Naive thymus-derived CD8-positive, alpha-beta T cell (primary cell): Measurements from ENCODE around the gene SMPD3. TPM values are rescaled to one million over a fixed set of nuclear protein-coding genes. Genes with fewer than 3 reads are reported as not detected.

Source experiments
- ATAC-seq, 2 donors: fragments of 150-1000 bp; cut with Tn5 transposase in 1 of 2; sonication (Bioruptor Pico), chemical (Tn5 transposase) in 1 of 2; 1 replicate in 1 of 2; 2 replicates in 1 of 2; pipeline ENCODE4 v1.10.0; 2021; ENCODE audit warnings: mild to moderate bottlenecking in 2 of 2, moderate library complexity in 2 of 2
- POLR2A ChIA-PET: fragments of 350-600 bp; sonication (Branson Sonifier 250); formaldehyde crosslinking; loops from one replicate; lab custom pipeline; 2021; ENCODE audit warnings: antibody characterized with exemption; lab: Charles Lee
- DNase-seq, 10 donors: peaks; one replicate each; pipeline versions ENCODE4 v3.0.0 to v3.0.0-alpha.2; 2020 to 2022
- H3K27ac Mint-ChIP-seq, 10 donors: one replicate each; pipeline ENCODE4 v1.8.0; 2020 to 2022; ENCODE audit warnings: mild to moderate bottlenecking in 10 of 10, mixed read lengths in 10 of 10, moderate library complexity in 4 of 10, inconsistent platforms in 1 of 10
- H3K27me3 Mint-ChIP-seq, 5 donors: one replicate each; pipeline ENCODE4 v1.8.0; 2021 to 2022; ENCODE audit warnings: mixed read lengths in 5 of 5
- H3K36me3 Mint-ChIP-seq, 3 donors: one replicate each; pipeline ENCODE4 v1.8.0; 2020 to 2022; ENCODE audit warnings: mixed read lengths in 3 of 3, mild to moderate bottlenecking in 2 of 3, inconsistent platforms in 1 of 3
- H3K4me1 Mint-ChIP-seq, 4 donors: one replicate each; pipeline ENCODE4 v1.8.0; 2021 to 2022; ENCODE audit warnings: mixed read lengths in 4 of 4
- H3K4me3 Mint-ChIP-seq, 10 donors: one replicate each; pipeline ENCODE4 v1.8.0; 2020 to 2022; ENCODE audit warnings: mild to moderate bottlenecking in 10 of 10, mixed read lengths in 10 of 10, moderate library complexity in 6 of 10, inconsistent platforms in 1 of 10
- H3K9me3 Mint-ChIP-seq, 9 donors: one replicate each; pipeline ENCODE4 v1.8.0; 2020 to 2022; ENCODE audit warnings: mixed read lengths in 9 of 9, mild to moderate bottlenecking in 3 of 9, inconsistent platforms in 1 of 9, moderate library complexity in 1 of 9
- polyA plus RNA-seq, 3 donors: library from polyadenylated mRNA; unstranded; fragments of 300-500 nt; fragmentation: Illumina TruSeq; gene quantifications; one replicate each; pipeline ENCODE4 v1.2.3, GENCODE V29; 2021
- total RNA-seq, 8 experiments: library from RNA in 2 of 8; stranded (reverse) in 2 of 8; gene quantifications; one replicate each; pipeline ENCODE4 v1.2.3 and lab custom pipeline; 2021 to 2026

Gene SMPD3
- total and polyA plus RNA-seq, 5 experiments from 2014 or later, result 0.27 to 3.5 (median 0.88) TPM

GRCh38 chr16:68355447-68356248 is 92.7 kb downstream of the SMPD3 start:
- DNase-seq (peak in 1 of 10 donors; percentile 34), ATAC-seq (no peak)
- peaks cover 18 to 47% (median 39%) of the 10 kb centered on the region in 4 donors for H3K4me1 Mint-ChIP-seq
- peaks cover 0 to 69% (median 15%) of the 10 kb centered on the region in 3 donors for H3K36me3 Mint-ChIP-seq
- H3K27ac Mint-ChIP-seq, result peak overlapping the region in 2 of 10 donors; percentile 55 to 59
- no peaks in the 10 kb centered on the region for H3K27me3 Mint-ChIP-seq
- no peaks in the 10 kb centered on the region for H3K9me3 Mint-ChIP-seq
- POLR2A ChIA-PET, result interaction anchor here (0.6 to 1.7 kb wide), 5 partner anchors 12 to 226 kb away, joined by 3 to 5 read pairs (median 3); partner anchors contain the start of genes PRMT7 and SLC7A6OS
- H3K4me3 Mint-ChIP-seq, result peak overlapping the region; percentile 24 to 87 (median 66)

- ATAC-seq (no peak), DNase-seq (no peak)
- peak overlapping the region in 3 of 10 donors; percentile 56 to 87 (median 80) for H3K4me3 Mint-ChIP-seq
- H3K36me3 Mint-ChIP-seq, result peaks cover 0 to 73% (median 18%) of the 10 kb centered on the region in 3 donors
- peak overlapping the region in 2 of 10 donors; percentile 50 to 55 for H3K27ac Mint-ChIP-seq
- H3K4me1 Mint-ChIP-seq, result peaks cover 15 to 41% (median 37%) of the 10 kb centered on the region in 4 donors
- POLR2A ChIA-PET, result interaction anchor here (1.5 kb wide), 1 partner anchor 44 kb away, joined by 4 read pairs; the partner anchor contains the start of genes PRMT7 and SLC7A6OS
- no peaks in the 10 kb centered on the region for H3K27me3 Mint-ChIP-seq
- H3K9me3 Mint-ChIP-seq, result no peaks in the 10 kb centered on the region
Measured at GRCh38 chr16:68354816-68355215, 93.5 kb downstream of the SMPD3 start.

GRCh38 chr16:68353366-68353765 is 94.9 kb downstream of the SMPD3 start:
- Mint-ChIP-seq H3K4me3 (no peak overlapping the region), H3K27ac (no peak overlapping the region), H3K36me3 (peaks cover 7 to 84% (median 28%) of the 10 kb centered on the region in 3 donors), H3K4me1 (peaks cover 18 to 39% (median 36%) of the 10 kb centered on the region in 4 donors), H3K9me3 (no peaks in the 10 kb centered on the region), H3K27me3 (no peaks in the 10 kb centered on the region)
- ATAC-seq (no peak), DNase-seq (no peak)
- POLR2A ChIA-PET, result interaction anchor here (1.5 kb wide), 1 partner anchor 43 kb away, joined by 3 read pairs; no protein-coding TSS in a partner anchor

- peaks cover 7 to 86% (median 26%) of the 10 kb centered on the region in 3 donors for H3K36me3 Mint-ChIP-seq
- H3K9me3 Mint-ChIP-seq, result no peaks in the 10 kb centered on the region
- peaks cover 20 to 36% (median 26%) of the 10 kb centered on the region in 4 donors for H3K4me1 Mint-ChIP-seq
- no peak overlapping the region for H3K27ac Mint-ChIP-seq
- DNase-seq, result peak in 1 of 10 donors; percentile 57
- no peaks in the 10 kb centered on the region for H3K27me3 Mint-ChIP-seq
- POLR2A ChIA-PET, result no interaction called here
- ATAC-seq, result no peak
- no peak overlapping the region for H3K4me3 Mint-ChIP-seq
Measured at GRCh38 chr16:68351991-68352431, 96.3 kb downstream of the SMPD3 start.

GRCh38 chr16:68351463-68351862 is 96.8 kb downstream of the SMPD3 start:
- DNase-seq (peak in 1 of 10 donors; percentile 23), ATAC-seq (no peak)
- Mint-ChIP-seq H3K4me3 (no peak overlapping the region), H3K27ac (peak overlapping the region in 1 of 10 donors; percentile 34), H3K36me3 (peaks cover 7 to 87% (median 32%) of the 10 kb centered on the region in 3 donors), H3K27me3 (no peaks in the 10 kb centered on the region), H3K4me1 (peaks cover 22 to 36% (median 24%) of the 10 kb centered on the region in 4 donors), H3K9me3 (no peaks in the 10 kb centered on the region)
- POLR2A ChIA-PET, result no interaction called here

- DNase-seq (no peak), ATAC-seq (no peak)
- Mint-ChIP-seq H3K4me1 (peaks cover 17 to 31% (median 21%) of the 10 kb centered on the region in 4 donors), H3K9me3 (no peaks in the 10 kb centered on the region), H3K27ac (no peak overlapping the region), H3K4me3 (no peak overlapping the region), H3K27me3 (no peaks in the 10 kb centered on the region), H3K36me3 (peaks cover 7 to 90% (median 32%) of the 10 kb centered on the region in 3 donors)
- POLR2A ChIA-PET, result no interaction called here
Measured at GRCh38 chr16:68350813-68351350, 97.4 kb downstream of the SMPD3 start.

- no peak for DNase-seq
- no peak overlapping the region for H3K4me3 Mint-ChIP-seq
- POLR2A ChIA-PET, result no interaction called here
- peaks cover 17 to 31% (median 21%) of the 10 kb centered on the region in 4 donors for H3K4me1 Mint-ChIP-seq
- no peak for ATAC-seq
- no peaks in the 10 kb centered on the region for H3K27me3 Mint-ChIP-seq
- no peak overlapping the region for H3K27ac Mint-ChIP-seq
- peaks cover 12 to 93% (median 30%) of the 10 kb centered on the region in 3 donors for H3K36me3 Mint-ChIP-seq
- H3K9me3 Mint-ChIP-seq, result no peaks in the 10 kb centered on the region
Measured at GRCh38 chr16:68349838-68350410, 98.4 kb downstream of the SMPD3 start.

- peak overlapping the region in 1 of 10 donors; percentile 66 for H3K27ac Mint-ChIP-seq
Measured at GRCh38 chr16:68348639-68349445, 99.5 kb downstream of the SMPD3 start.

GRCh38 chr16:68347605-68348004 is 100.7 kb downstream of the SMPD3 start:
- Mint-ChIP-seq H3K4me3 (no peak overlapping the region), H3K27ac (peak overlapping the region in 1 of 10 donors; percentile 12), H3K36me3 (peaks cover 12 to 92% (median 30%) of the 10 kb centered on the region in 3 donors), H3K9me3 (no peaks in the 10 kb centered on the region), H3K27me3 (no peaks in the 10 kb centered on the region), H3K4me1 (peaks cover 16 to 28% (median 20%) of the 10 kb centered on the region in 4 donors)
- POLR2A ChIA-PET, result no interaction called here
- DNase-seq (no peak), ATAC-seq (no peak)

More at GRCh38 chr16:68348639-68349445, 99.5 kb downstream of the SMPD3 start:
- peaks cover 16 to 28% (median 20%) of the 10 kb centered on the region in 4 donors for H3K4me1 Mint-ChIP-seq
- DNase-seq, result peak in 1 of 10 donors; percentile 43
- H3K27me3 Mint-ChIP-seq, result no peaks in the 10 kb centered on the region
- POLR2A ChIA-PET, result interaction anchor here (0.7 kb wide), 1 partner anchor 408 kb away, joined by 3 read pairs; no protein-coding TSS in a partner anchor
- ATAC-seq, result no peak
- H3K9me3 Mint-ChIP-seq, result no peaks in the 10 kb centered on the region
- no peak overlapping the region for H3K4me3 Mint-ChIP-seq
- H3K36me3 Mint-ChIP-seq, result peaks cover 12 to 94% (median 30%) of the 10 kb centered on the region in 3 donors

GRCh38 chr16:68346892-68347480 is 101.3 kb downstream of the SMPD3 start:
- ATAC-seq (no peak), DNase-seq (no peak)
- Mint-ChIP-seq H3K4me3 (no peak overlapping the region), H3K36me3 (peaks cover 12 to 92% (median 32%) of the 10 kb centered on the region in 3 donors), H3K27me3 (no peaks in the 10 kb centered on the region), H3K27ac (peak overlapping the region in 4 of 10 donors; percentile 20 to 59 (median 34)), H3K9me3 (no peaks in the 10 kb centered on the region), H3K4me1 (peaks cover 16 to 28% (median 20%) of the 10 kb centered on the region in 4 donors)
- POLR2A ChIA-PET, result no interaction called here

GRCh38 chr16:68345958-68346635 is 102.2 kb downstream of the SMPD3 start:
- POLR2A ChIA-PET, result no interaction called here

More at GRCh38 chr16:68345958-68346635, 102.2 kb downstream of the SMPD3 start:
- Mint-ChIP-seq H3K4me3 (no peak overlapping the region), H3K9me3 (no peaks in the 10 kb centered on the region), H3K27me3 (no peaks in the 10 kb centered on the region), H3K27ac (peak overlapping the region in 3 of 10 donors; percentile 49 to 70 (median 49)), H3K4me1 (peaks cover 16 to 28% (median 20%) of the 10 kb centered on the region in 4 donors), H3K36me3 (peaks cover 12 to 94% (median 33%) of the 10 kb centered on the region in 3 donors)
- DNase-seq (no peak), ATAC-seq (no peak)
